Measurements from ENCODE around the gene ISOC1. TPM values are rescaled to one million over a fixed set of nuclear protein-coding genes. Genes with fewer than 3 reads are reported as not detected.

ISOC1 gene
- polyA plus RNA-seq, 4 donors, result 43.8 to 65.4 (median 55.9) TPM

- peaks cover 4 to 11% (median 10%) of the 10 kb centered on the region in 3 donors for H3K4me1 ChIP-seq (ENCODE audit: control insufficient read depth in 3 of 3, insufficient read depth in 2 of 3, low read depth in 1 of 3, low read length in 2 of 3)
- DNase-seq, result no peak
- H3K4me3 ChIP-seq (ENCODE audit: low read depth in 1 of 3, low read length in 3 of 3), result no peak overlapping the region
- FAIRE-seq, result no peak
- no peak overlapping the region for H3K27ac ChIP-seq (ENCODE audit: low read depth in 1 of 3, low read length in 2 of 3)
- H3K9me3 ChIP-seq (ENCODE audit: control insufficient read depth in 2 of 2, insufficient read depth in 1 of 2, low read depth in 1 of 2, low read length in 1 of 2), result no peaks in the 10 kb centered on the region
- peaks cover 0 to 6% (median 0%) of the 10 kb centered on the region in 3 donors for H3K36me3 ChIP-seq (ENCODE audit: control insufficient read depth in 3 of 3, insufficient read depth in 2 of 3, low read depth in 1 of 3, low read length in 3 of 3)
- no peaks in the 10 kb centered on the region for H3K27me3 ChIP-seq (ENCODE audit: control insufficient read depth in 3 of 3, insufficient read depth in 3 of 3, low read length in 3 of 3)
- 45 to 60% (median 54%) methylated on average over 3 of the region's 3 CpGs for WGBS, 3 donors
Measured at GRCh38 chr5:129098488-129099183, 4.1 kb downstream of the ISOC1 start.

GRCh38 chr5:129099184-129099569 lies 4.6 kb downstream of the ISOC1 start:
- Histone ChIP-seq H3K4me3 (ENCODE audit: low read depth in 1 of 3, low read length in 3 of 3) (no peak overlapping the region), H3K4me1 (ENCODE audit: control insufficient read depth in 3 of 3, insufficient read depth in 2 of 3, low read depth in 1 of 3, low read length in 2 of 3) (peaks cover 4 to 11% (median 10%) of the 10 kb centered on the region in 3 donors), H3K9me3 (ENCODE audit: control insufficient read depth in 2 of 2, insufficient read depth in 1 of 2, low read depth in 1 of 2, low read length in 1 of 2) (no peaks in the 10 kb centered on the region), H3K27ac (ENCODE audit: low read depth in 1 of 3, low read length in 2 of 3) (no peak overlapping the region), H3K36me3 (ENCODE audit: control insufficient read depth in 3 of 3, insufficient read depth in 2 of 3, low read depth in 1 of 3, low read length in 3 of 3) (peaks cover 0 to 6% (median 0%) of the 10 kb centered on the region in 3 donors), H3K27me3 (ENCODE audit: control insufficient read depth in 3 of 3, insufficient read depth in 3 of 3, low read length in 3 of 3) (no peaks in the 10 kb centered on the region)
- DNase-seq (no peak), FAIRE-seq (no peak)
- 0 to 54% (median 17%) methylated on average over 1 of the region's 1 CpG for WGBS, 3 donors

- no peak overlapping the region for H3K27ac ChIP-seq (ENCODE audit: low read depth in 1 of 3, low read length in 2 of 3)
- WGBS, 3 donors, result 44 to 74% (median 60%) methylated on average over 2 of the region's 2 CpGs
- no peaks in the 10 kb centered on the region for H3K9me3 ChIP-seq (ENCODE audit: control insufficient read depth in 2 of 2, insufficient read depth in 1 of 2, low read depth in 1 of 2, low read length in 1 of 2)
- no peak overlapping the region for H3K4me3 ChIP-seq (ENCODE audit: low read depth in 1 of 3, low read length in 3 of 3)
- peaks cover 0 to 6% (median 3%) of the 10 kb centered on the region in 3 donors for H3K36me3 ChIP-seq (ENCODE audit: control insufficient read depth in 3 of 3, insufficient read depth in 2 of 3, low read depth in 1 of 3, low read length in 3 of 3)
- FAIRE-seq (no peak), DNase-seq (peak in 1 of 2 donors; percentile 16)
- peaks cover 0 to 10% (median 6%) of the 10 kb centered on the region in 3 donors for H3K4me1 ChIP-seq (ENCODE audit: control insufficient read depth in 3 of 3, insufficient read depth in 2 of 3, low read depth in 1 of 3, low read length in 2 of 3)
- H3K27me3 ChIP-seq (ENCODE audit: control insufficient read depth in 3 of 3, insufficient read depth in 3 of 3, low read length in 3 of 3), result no peaks in the 10 kb centered on the region
Measured at GRCh38 chr5:129101794-129102193, 7.2 kb downstream of the ISOC1 start.

DNA sequence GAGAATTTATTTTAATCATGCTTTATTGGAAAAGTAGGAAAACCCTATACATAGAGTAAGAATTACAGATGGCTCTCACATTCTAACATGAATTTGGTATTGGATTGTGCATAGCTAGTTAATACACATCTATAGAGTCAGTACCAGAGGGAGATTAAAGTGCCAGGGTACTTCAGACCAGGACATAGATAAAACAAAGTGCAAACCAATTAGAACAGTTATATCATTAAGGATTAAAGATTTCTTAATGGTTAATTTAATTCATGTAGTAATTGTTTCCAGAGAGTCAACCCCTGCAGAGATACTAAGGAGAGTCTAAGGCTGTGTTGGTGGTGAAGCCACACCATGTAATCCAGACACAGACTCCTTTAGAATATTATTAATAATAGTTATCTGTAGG lies 8.8 kb downstream of the ISOC1 start:
- DNase-seq (no peak), FAIRE-seq (no peak)
- Histone ChIP-seq H3K4me3 (ENCODE audit: low read depth in 1 of 3, low read length in 3 of 3) (no peak overlapping the region), H3K36me3 (ENCODE audit: control insufficient read depth in 3 of 3, insufficient read depth in 2 of 3, low read depth in 1 of 3, low read length in 3 of 3) (peaks cover 0 to 10% (median 7%) of the 10 kb centered on the region in 3 donors), H3K27ac (ENCODE audit: low read depth in 1 of 3, low read length in 2 of 3) (no peak overlapping the region), H3K27me3 (ENCODE audit: control insufficient read depth in 3 of 3, insufficient read depth in 3 of 3, low read length in 3 of 3) (no peaks in the 10 kb centered on the region), H3K9me3 (ENCODE audit: control insufficient read depth in 2 of 2, insufficient read depth in 1 of 2, low read depth in 1 of 2, low read length in 1 of 2) (no peaks in the 10 kb centered on the region), H3K4me1 (ENCODE audit: control insufficient read depth in 3 of 3, insufficient read depth in 2 of 3, low read depth in 1 of 3, low read length in 2 of 3) (peaks cover 0 to 6% (median 5%) of the 10 kb centered on the region in 3 donors)

GRCh38 chr5:129104915-129105455 lies 10.4 kb downstream of the ISOC1 start:
- no peak for DNase-seq

GRCh38 chr5:129107637-129108036 lies 13.1 kb downstream of the ISOC1 start:
- DNase-seq (no peak), FAIRE-seq (no peak)
- H3K27me3 ChIP-seq (ENCODE audit: control insufficient read depth in 3 of 3, insufficient read depth in 3 of 3, low read length in 3 of 3), result no peaks in the 10 kb centered on the region
- peaks cover 0 to 2% (median 0%) of the 10 kb centered on the region in 3 donors for H3K4me1 ChIP-seq (ENCODE audit: control insufficient read depth in 3 of 3, insufficient read depth in 2 of 3, low read depth in 1 of 3, low read length in 2 of 3)
- no peaks in the 10 kb centered on the region for H3K9me3 ChIP-seq (ENCODE audit: control insufficient read depth in 2 of 2, insufficient read depth in 1 of 2, low read depth in 1 of 2, low read length in 1 of 2)
- H3K4me3 ChIP-seq (ENCODE audit: low read depth in 1 of 3, low read length in 3 of 3), result no peak overlapping the region
- no peak overlapping the region for H3K27ac ChIP-seq (ENCODE audit: low read depth in 1 of 3, low read length in 2 of 3)
- 88 to 93% (median 91%) methylated on average over 1 of the region's 1 CpG for WGBS, 3 donors
- peaks cover 0 to 10% (median 8%) of the 10 kb centered on the region in 3 donors for H3K36me3 ChIP-seq (ENCODE audit: control insufficient read depth in 3 of 3, insufficient read depth in 2 of 3, low read depth in 1 of 3, low read length in 3 of 3)

More at GRCh38 chr5:129104915-129105455, 10.4 kb downstream of the ISOC1 start:
- H3K9me3 ChIP-seq (ENCODE audit: control insufficient read depth in 2 of 2, insufficient read depth in 1 of 2, low read depth in 1 of 2, low read length in 1 of 2), result no peaks in the 10 kb centered on the region
- no peak overlapping the region for H3K27ac ChIP-seq (ENCODE audit: low read depth in 1 of 3, low read length in 2 of 3)
- H3K4me1 ChIP-seq (ENCODE audit: control insufficient read depth in 3 of 3, insufficient read depth in 2 of 3, low read depth in 1 of 3, low read length in 2 of 3), result peaks cover 0 to 2% (median 0%) of the 10 kb centered on the region in 3 donors
- H3K27me3 ChIP-seq (ENCODE audit: control insufficient read depth in 3 of 3, insufficient read depth in 3 of 3, low read length in 3 of 3), result no peaks in the 10 kb centered on the region
- H3K36me3 ChIP-seq (ENCODE audit: control insufficient read depth in 3 of 3, insufficient read depth in 2 of 3, low read depth in 1 of 3, low read length in 3 of 3), result peaks cover 0 to 11% (median 10%) of the 10 kb centered on the region in 3 donors
- H3K4me3 ChIP-seq (ENCODE audit: low read depth in 1 of 3, low read length in 3 of 3), result no peak overlapping the region
- 92 to 97% (median 95%) methylated on average over 5 of the region's 5 CpGs for WGBS, 3 donors
- no peak for FAIRE-seq

- no peak for FAIRE-seq
- peaks cover 0 to 12% (median 10%) of the 10 kb centered on the region in 3 donors for H3K36me3 ChIP-seq (ENCODE audit: control insufficient read depth in 3 of 3, insufficient read depth in 2 of 3, low read depth in 1 of 3, low read length in 3 of 3)
Measured at GRCh38 chr5:129110742-129111141, 16.2 kb downstream of the ISOC1 start.

DNA sequence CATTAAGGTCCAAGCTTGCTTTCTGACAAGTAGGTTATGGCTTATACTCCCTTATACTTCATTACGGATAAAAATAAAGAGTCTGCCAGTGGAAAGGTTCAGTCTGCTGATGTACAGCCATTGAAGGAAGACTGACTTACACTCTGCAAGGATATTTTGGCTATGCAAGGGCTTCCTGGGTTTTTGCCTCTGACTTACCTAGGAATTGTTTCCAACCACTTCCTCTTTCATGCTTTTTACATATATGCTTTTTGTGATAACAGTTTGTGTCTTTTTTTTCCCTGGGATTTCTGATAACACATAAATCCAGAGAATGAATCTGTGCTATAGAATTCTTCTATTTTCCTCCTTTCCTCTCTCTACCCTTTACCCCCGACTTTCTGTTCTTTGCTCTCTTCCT lies 16.8 kb downstream of the ISOC1 start:
- Histone ChIP-seq H3K4me3 (ENCODE audit: low read depth in 1 of 3, low read length in 3 of 3) (no peak overlapping the region), H3K27ac (ENCODE audit: low read depth in 1 of 3, low read length in 2 of 3) (no peak overlapping the region), H3K9me3 (ENCODE audit: control insufficient read depth in 2 of 2, insufficient read depth in 1 of 2, low read depth in 1 of 2, low read length in 1 of 2) (no peaks in the 10 kb centered on the region), H3K4me1 (ENCODE audit: control insufficient read depth in 3 of 3, insufficient read depth in 2 of 3, low read depth in 1 of 3, low read length in 2 of 3) (no peaks in the 10 kb centered on the region), H3K27me3 (ENCODE audit: control insufficient read depth in 3 of 3, insufficient read depth in 3 of 3, low read length in 3 of 3) (no peaks in the 10 kb centered on the region), H3K36me3 (ENCODE audit: control insufficient read depth in 3 of 3, insufficient read depth in 2 of 3, low read depth in 1 of 3, low read length in 3 of 3) (peaks cover 0 to 10% (median 10%) of the 10 kb centered on the region in 3 donors)
- no peak for DNase-seq
- WGBS, 3 donors, result 89 to 93% (median 90%) methylated on average over 2 of the region's 2 CpGs
- no peak for FAIRE-seq

More at GRCh38 chr5:129110742-129111141, 16.2 kb downstream of the ISOC1 start:
- no peak overlapping the region for H3K27ac ChIP-seq (ENCODE audit: low read depth in 1 of 3, low read length in 2 of 3)
- no peaks in the 10 kb centered on the region for H3K9me3 ChIP-seq (ENCODE audit: control insufficient read depth in 2 of 2, insufficient read depth in 1 of 2, low read depth in 1 of 2, low read length in 1 of 2)
- no peaks in the 10 kb centered on the region for H3K4me1 ChIP-seq (ENCODE audit: control insufficient read depth in 3 of 3, insufficient read depth in 2 of 3, low read depth in 1 of 3, low read length in 2 of 3)
- H3K27me3 ChIP-seq (ENCODE audit: control insufficient read depth in 3 of 3, insufficient read depth in 3 of 3, low read length in 3 of 3), result no peaks in the 10 kb centered on the region
- 69 to 73% (median 70%) methylated on average over 3 of the region's 3 CpGs for WGBS, 3 donors
- no peak overlapping the region for H3K4me3 ChIP-seq (ENCODE audit: low read depth in 1 of 3, low read length in 3 of 3)
- DNase-seq, result no peak

All from small intestine (tissue), 7 donors.